ENCODE data around the gene SCN4B. TPM values are rescaled to one million over a fixed set of nuclear protein-coding genes. Genes with fewer than 3 reads are reported as not detected.

The SCN4B gene
- total RNA-seq, 1 donor from 2014 or later = 0.79 TPM

DNA sequence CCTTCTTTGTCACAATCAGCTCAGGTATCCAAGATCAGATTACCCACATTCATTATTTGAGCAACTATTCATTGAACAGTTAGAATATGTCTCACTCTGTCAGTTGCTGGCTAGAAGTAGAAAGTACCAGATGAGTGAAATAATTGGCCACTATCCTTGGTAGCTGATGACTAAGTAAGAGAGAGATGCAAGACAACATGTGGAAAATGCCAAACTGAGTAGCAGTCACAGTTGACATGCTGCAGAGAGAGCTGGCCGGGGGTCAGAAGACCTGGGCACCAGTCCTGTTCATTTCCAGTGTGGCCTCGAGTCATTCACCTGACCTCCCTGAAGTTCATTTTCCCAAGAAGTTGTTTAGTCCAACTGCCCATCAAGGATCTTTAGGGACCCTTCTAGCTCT, 43.4 kb downstream of the SCN4B start:
- Histone ChIP-seq H3K27me3 (ENCODE audit: control insufficient read depth, insufficient read depth, low read length) (no peaks in the 10 kb centered on the region), H3K36me3 (ENCODE audit: control insufficient read depth, insufficient read depth, low read length) (no peaks in the 10 kb centered on the region), H3K4me3 (ENCODE audit: low read depth, low read length) (no peak overlapping the region)
- TF ChIP-seq, protein P1, sequence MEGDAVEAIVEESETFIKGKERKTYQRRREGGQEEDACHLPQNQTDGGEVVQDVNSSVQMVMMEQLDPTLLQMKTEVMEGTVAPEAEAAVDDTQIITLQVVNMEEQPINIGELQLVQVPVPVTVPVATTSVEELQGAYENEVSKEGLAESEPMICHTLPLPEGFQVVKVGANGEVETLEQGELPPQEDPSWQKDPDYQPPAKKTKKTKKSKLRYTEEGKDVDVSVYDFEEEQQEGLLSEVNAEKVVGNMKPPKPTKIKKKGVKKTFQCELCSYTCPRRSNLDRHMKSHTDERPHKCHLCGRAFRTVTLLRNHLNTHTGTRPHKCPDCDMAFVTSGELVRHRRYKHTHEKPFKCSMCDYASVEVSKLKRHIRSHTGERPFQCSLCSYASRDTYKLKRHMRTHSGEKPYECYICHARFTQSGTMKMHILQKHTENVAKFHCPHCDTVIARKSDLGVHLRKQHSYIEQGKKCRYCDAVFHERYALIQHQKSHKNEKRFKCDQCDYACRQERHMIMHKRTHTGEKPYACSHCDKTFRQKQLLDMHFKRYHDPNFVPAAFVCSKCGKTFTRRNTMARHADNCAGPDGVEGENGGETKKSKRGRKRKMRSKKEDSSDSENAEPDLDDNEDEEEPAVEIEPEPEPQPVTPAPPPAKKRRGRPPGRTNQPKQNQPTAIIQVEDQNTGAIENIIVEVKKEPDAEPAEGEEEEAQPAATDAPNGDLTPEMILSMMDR (IDR thresholded peaks at IDR 0.05; ENCODE audit: insufficient read depth, low read length, poor library complexity, severe bottlenecking) = no peak
- no peak for DNase-seq (ENCODE audit: low read depth)

DNA sequence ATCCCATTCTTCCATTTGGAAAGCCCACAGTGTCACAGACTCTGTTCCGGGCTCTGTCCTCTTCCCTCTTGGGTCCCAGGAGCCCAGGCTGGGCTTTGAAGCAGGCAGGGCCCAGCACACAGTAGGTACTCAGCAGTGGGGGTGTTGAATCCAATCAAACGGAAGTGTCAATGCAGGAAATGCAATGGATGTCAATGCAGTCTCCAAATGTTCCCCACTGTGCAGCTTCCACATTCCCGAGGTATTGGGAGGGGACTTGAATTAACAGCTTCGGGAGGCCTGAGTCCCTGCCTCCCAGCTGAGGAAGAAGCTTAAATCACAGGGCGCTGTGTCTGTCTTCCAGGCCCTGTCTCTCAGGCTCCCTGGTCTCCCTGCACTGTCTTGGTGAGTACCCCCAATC, 44.1 kb downstream of the SCN4B start:
- TF ChIP-seq, protein P1 (IDR thresholded peaks at IDR 0.05; ENCODE audit: insufficient read depth, low read length, poor library complexity, severe bottlenecking) = no peak
- no peak for DNase-seq (ENCODE audit: low read depth)
- no peaks in the 10 kb centered on the region for H3K27me3 ChIP-seq (ENCODE audit: control insufficient read depth, insufficient read depth, low read length)

DNA sequence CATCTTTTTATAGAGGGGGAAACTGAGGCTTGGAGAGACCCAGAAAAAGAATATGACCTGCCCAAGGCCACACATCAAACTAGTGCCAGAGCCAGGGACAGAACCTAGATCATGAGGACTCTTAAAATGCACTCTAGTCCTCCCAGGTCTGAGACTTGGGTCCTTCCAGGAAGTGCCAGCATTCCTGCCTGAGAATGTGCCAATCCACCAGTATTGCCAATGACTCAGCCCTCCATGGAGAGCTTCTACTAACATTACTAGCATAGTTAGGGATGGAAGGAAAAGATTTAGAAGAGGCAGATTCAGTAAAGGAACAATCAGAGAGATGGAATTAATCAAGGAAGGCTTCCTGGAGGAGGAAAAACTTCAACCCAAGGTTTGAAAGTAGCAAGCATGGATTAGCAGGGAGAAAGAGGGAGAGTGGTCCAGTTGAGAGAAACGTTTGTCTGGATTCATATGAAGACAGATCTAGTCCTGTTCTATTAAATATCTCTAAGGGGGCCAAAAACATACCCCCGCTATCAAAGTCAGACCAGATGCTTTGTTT, 45.8 kb downstream of the SCN4B start:
- no peaks in the 10 kb centered on the region for H3K27me3 ChIP-seq (ENCODE audit: control insufficient read depth, insufficient read depth, low read length)
- TF ChIP-seq, protein P1 (IDR thresholded peaks at IDR 0.05; ENCODE audit: insufficient read depth, low read length, poor library complexity, severe bottlenecking) = no peak
- DNase-seq (ENCODE audit: low read depth) = peak; percentile 5
- H3K36me3 ChIP-seq (ENCODE audit: control insufficient read depth, insufficient read depth, low read length) = no peaks in the 10 kb centered on the region
- H3K4me3 ChIP-seq (ENCODE audit: low read depth, low read length) = no peak overlapping the region

More for the DNA sequence above, 44.1 kb downstream of the SCN4B start:
- Histone ChIP-seq H3K36me3 (ENCODE audit: control insufficient read depth, insufficient read depth, low read length) (no peaks in the 10 kb centered on the region), H3K4me3 (ENCODE audit: low read depth, low read length) (no peak overlapping the region)

DNA sequence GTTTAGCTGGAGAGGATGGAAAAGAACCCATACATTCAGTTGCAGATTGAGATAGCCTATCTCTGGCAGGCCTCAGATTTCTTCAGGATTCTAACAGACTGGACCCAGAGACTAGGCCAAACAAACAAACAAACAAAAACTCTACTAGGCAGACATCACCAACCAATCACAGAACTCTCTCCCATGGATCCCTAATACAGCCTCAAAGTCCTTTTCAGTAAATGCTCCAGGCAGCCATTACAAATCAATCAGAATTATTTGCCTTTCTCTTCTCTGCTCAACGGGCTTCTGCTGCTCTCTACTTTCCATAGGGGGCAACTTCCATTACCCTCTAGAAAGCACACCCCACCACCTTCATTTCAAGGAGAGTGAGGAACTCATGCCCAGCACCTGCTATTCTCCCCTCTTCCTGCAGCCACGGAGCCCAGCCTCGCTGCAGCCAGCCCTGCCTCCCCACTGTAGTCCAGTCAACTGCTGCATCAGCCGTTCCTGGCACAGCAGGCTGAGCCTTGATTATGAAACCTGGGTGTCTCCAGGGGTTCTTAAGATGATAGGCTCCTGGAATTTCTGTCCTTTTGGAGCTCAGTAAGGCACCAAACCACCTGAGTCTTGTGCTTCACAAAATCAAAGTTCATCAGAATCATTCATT, 46.8 kb downstream of the SCN4B start:
- DNase-seq (ENCODE audit: low read depth) = no peak
- Histone ChIP-seq H3K4me3 (ENCODE audit: low read depth, low read length) (no peak overlapping the region), H3K36me3 (ENCODE audit: control insufficient read depth, insufficient read depth, low read length) (no peaks in the 10 kb centered on the region), H3K27me3 (ENCODE audit: control insufficient read depth, insufficient read depth, low read length) (peaks cover 2% of the 10 kb centered on the region)
- TF ChIP-seq, protein P1 (IDR thresholded peaks at IDR 0.05; ENCODE audit: insufficient read depth, low read length, poor library complexity, severe bottlenecking) = no peak

DNA sequence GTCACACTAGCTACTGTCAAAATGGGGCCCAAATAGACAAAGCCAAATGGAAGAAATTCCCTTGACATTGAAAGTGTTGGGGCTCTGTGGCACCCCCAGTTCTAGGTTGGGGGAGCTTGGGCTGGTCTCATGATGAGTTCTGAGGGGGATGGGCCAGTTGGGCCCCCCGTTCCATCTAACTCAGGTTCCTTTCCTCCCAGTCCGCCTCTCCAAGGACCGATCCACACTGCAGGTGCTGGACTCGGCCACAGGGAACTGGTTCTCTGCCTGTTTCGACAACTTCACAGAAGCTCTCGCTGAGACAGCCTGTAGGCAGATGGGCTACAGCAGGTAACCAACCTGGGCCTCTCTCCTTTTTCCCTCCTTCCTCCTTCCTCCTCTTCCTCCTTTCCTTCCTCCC, 48.1 kb downstream of the SCN4B start:
- H3K36me3 ChIP-seq (ENCODE audit: control insufficient read depth, insufficient read depth, low read length) = no peaks in the 10 kb centered on the region
- H3K4me3 ChIP-seq (ENCODE audit: low read depth, low read length) = no peak overlapping the region
- H3K27me3 ChIP-seq (ENCODE audit: control insufficient read depth, insufficient read depth, low read length) = peaks cover 9% of the 10 kb centered on the region
- DNase-seq (ENCODE audit: low read depth) = no peak
- TF ChIP-seq, protein P1 (IDR thresholded peaks at IDR 0.05; ENCODE audit: insufficient read depth, low read length, poor library complexity, severe bottlenecking) = no peak
